Measurements from ENCODE around the gene SLC4A11. TPM values are rescaled to one million over a fixed set of nuclear protein-coding genes. Genes with fewer than 3 reads are reported as not detected.

SLC4A11 gene
- polyA plus RNA-seq, 1 experiment: 0.53 TPM

DNA sequence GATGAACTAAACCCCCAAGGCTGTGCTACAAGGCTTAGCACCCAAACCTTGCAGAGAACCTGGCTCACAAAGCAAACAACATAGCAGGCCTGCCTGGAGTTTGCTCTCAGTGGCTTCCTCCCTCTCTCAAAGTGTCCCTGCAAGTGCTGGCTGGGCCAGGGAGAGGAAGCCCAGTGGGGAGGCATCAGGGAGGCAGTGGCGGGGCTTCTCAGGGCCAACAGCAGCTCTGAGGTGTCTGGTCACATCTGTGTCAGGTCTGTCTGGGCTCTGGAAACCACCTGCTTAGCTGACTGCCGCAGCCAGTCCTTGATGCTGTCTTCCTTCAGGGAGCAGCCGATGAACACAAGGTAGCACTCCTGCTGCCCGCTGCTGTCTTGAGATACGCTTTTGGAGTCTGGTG is 16.7 kb upstream of the SLC4A11 start:
- CTCF ChIA-PET: no interaction called here

DNA sequence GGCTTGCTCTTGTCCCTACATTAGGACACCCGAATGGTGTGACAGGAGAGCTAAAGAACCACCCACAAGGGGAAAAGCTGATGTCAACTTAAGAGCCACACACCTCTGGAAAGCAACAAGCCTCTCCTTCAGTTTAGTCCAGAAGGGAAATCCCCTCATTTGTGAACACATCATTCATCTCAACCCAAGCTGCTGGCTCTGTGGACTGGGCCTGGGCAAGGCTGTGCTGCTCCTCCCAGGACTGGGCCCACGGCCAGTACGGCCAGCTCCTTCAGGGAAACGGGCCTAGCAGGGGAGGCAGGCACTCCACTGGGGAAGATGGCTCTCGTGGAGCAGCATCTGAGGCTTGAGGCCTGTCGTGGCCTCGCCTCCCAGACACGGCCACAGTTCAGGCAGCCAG is 12.8 kb upstream of the SLC4A11 start:
- TF ChIP-seq, protein P1, sequence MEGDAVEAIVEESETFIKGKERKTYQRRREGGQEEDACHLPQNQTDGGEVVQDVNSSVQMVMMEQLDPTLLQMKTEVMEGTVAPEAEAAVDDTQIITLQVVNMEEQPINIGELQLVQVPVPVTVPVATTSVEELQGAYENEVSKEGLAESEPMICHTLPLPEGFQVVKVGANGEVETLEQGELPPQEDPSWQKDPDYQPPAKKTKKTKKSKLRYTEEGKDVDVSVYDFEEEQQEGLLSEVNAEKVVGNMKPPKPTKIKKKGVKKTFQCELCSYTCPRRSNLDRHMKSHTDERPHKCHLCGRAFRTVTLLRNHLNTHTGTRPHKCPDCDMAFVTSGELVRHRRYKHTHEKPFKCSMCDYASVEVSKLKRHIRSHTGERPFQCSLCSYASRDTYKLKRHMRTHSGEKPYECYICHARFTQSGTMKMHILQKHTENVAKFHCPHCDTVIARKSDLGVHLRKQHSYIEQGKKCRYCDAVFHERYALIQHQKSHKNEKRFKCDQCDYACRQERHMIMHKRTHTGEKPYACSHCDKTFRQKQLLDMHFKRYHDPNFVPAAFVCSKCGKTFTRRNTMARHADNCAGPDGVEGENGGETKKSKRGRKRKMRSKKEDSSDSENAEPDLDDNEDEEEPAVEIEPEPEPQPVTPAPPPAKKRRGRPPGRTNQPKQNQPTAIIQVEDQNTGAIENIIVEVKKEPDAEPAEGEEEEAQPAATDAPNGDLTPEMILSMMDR (IDR thresholded peaks at IDR 0.05; ENCODE audit: low read depth, low read length): no peak
- DNase-seq (ENCODE audit: low read depth, low spot score): no peak
- Histone ChIP-seq H3K27ac (ENCODE audit: low read depth, low read length) (no peak overlapping the region), H3K9me3 (ENCODE audit: control insufficient read depth, insufficient read depth, low read length) (no peaks in the 10 kb centered on the region; the same call in 1 of the 2 replicates), H3K27me3 (ENCODE audit: control insufficient read depth, insufficient read depth, low read length) (peaks cover 22% of the 10 kb centered on the region), H3K4me3 (ENCODE audit: low read depth, low read length) (no peak overlapping the region)
- ChIA-PET CTCF (interaction anchor here (0.5 kb wide), 1 partner anchor 34 kb away, joined by 3 read pairs; no protein-coding TSS in a partner anchor), POLR2A (interaction anchor here (0.6 kb wide), 1 partner anchor 65 kb away, joined by 5 read pairs; no protein-coding TSS in a partner anchor)

More for the DNA sequence above, 16.7 kb upstream of the SLC4A11 start:
- TF ChIP-seq, protein P1 (IDR thresholded peaks at IDR 0.05; ENCODE audit: low read depth, low read length): no peak
- H3K27ac ChIP-seq (ENCODE audit: low read depth, low read length): no peak overlapping the region
- H3K9me3 ChIP-seq (ENCODE audit: control insufficient read depth, insufficient read depth, low read length): no peaks in the 10 kb centered on the region
- POLR2A ChIA-PET: no interaction called here
- H3K4me3 ChIP-seq (ENCODE audit: low read depth, low read length): no peak overlapping the region
- DNase-seq (ENCODE audit: low read depth, low spot score): no peak
- peaks cover 2% of the 10 kb centered on the region for H3K27me3 ChIP-seq (ENCODE audit: control insufficient read depth, insufficient read depth, low read length)

DNA sequence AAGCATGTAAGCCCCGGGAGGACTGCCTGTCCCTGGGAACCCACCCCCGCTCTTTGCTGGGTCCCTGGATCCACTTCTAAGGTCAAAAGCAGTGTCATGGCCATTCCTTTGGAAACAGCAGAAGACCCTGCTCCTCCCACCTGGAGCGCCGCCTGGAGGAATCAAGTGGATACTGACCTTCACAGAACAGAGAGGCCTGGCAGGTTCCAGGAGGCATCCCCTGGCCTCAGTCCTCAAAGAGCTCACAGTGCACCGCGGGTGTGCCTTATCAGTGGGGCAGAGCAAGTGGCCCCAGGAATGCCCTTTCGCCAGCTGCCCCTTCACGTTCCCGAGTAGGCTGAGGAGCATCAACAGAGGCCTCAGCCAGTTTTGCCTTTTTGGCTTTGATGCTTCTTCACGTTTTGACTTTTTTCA is 11.1 kb upstream of the SLC4A11 start:
- H3K4me3 ChIP-seq (ENCODE audit: low read depth, low read length): no peak overlapping the region
- ChIA-PET CTCF (interaction anchor here (1.1 kb wide), 1 partner anchor 196 kb away, joined by 3 read pairs; no protein-coding TSS in a partner anchor), POLR2A (no interaction called here)
- TF ChIP-seq, protein P1 (IDR thresholded peaks at IDR 0.05; ENCODE audit: low read depth, low read length): no peak
- no peak overlapping the region for H3K27ac ChIP-seq (ENCODE audit: low read depth, low read length)
- H3K27me3 ChIP-seq (ENCODE audit: control insufficient read depth, insufficient read depth, low read length): peaks cover 22% of the 10 kb centered on the region
- no peak for DNase-seq (ENCODE audit: low read depth, low spot score)
- H3K9me3 ChIP-seq (ENCODE audit: control insufficient read depth, insufficient read depth, low read length): no peaks in the 10 kb centered on the region; the same call in 1 of the 2 replicates

DNA sequence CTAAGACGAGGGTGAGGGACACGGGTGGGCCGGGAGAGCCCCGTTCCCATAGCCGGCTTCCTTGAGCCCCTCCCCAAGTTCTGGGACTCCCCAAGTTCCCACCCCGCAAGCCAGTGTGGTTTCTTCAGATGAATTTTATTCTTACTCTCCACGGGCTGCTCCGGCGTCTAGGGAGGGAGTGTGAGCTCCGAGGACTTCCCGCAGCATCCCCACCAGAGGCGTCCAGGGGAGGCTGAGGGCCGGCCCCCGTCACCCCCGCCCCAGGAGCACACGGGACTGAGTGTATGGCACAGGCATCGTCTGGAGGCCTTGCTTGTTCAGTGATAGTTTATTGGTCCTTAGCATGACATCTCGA is 10.0 kb upstream of the SLC4A11 start:
- no peak overlapping the region for H3K27ac ChIP-seq (ENCODE audit: low read depth, low read length)
- CTCF ChIA-PET: interaction anchor here (0.8 kb wide), 1 partner anchor 31 kb away, joined by 4 read pairs; no protein-coding TSS in a partner anchor
- H3K4me3 ChIP-seq (ENCODE audit: low read depth, low read length): no peak overlapping the region
- POLR2A ChIA-PET: no interaction called here
- H3K9me3 ChIP-seq (ENCODE audit: control insufficient read depth, insufficient read depth, low read length): no peaks in the 10 kb centered on the region; the same call in 1 of the 2 replicates
- DNase-seq (ENCODE audit: low read depth, low spot score): no peak
- H3K27me3 ChIP-seq (ENCODE audit: control insufficient read depth, insufficient read depth, low read length): peaks cover 27% of the 10 kb centered on the region
- TF ChIP-seq, protein P1 (IDR thresholded peaks at IDR 0.05; ENCODE audit: low read depth, low read length): no peak

DNA sequence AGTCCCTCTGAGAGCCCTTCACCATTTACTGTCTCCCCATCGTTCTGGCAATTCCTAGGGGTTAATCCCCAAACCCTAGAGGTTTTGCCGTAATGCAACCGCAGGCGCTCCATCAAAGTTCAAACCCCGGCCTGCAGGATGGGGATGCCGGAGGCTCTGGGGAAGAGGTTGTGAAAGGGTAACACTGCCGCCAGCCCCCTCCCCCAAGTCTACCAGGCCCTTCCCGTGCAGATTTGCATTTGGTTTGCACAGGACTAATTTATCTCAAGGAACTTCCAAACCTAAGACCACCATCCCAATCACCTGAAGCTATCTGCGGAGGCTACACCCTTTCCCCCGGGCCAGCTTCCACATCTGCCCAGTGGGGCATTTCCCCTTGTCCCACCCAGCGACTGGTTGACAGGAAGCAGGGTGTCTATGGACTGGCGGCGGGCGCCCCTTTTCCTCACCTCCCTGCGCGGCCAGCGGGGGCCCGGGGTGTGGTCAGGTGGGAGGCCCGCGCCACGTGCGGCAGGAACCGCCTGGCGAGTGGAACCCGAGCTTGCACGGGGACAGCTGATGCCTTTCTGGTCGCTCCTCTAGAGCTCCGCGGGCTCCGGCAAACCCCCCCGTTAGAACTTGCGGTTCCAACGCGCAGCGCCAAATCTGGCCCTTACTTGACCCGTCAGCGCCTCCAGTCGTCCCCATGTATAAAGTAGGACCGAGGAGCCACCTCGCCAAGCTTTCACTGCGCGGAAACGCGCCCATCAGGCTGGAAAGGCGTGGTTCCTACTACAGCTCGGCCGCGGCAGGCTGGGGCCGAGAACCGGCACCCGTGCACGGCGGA is 9.4 kb upstream of the SLC4A11 start:
- H3K9me3 ChIP-seq (ENCODE audit: control insufficient read depth, insufficient read depth, low read length): no peaks in the 10 kb centered on the region; the same call in 1 of the 2 replicates
- H3K27ac ChIP-seq (ENCODE audit: low read depth, low read length): no peak overlapping the region
- TF ChIP-seq, protein P1 (IDR thresholded peaks at IDR 0.05; ENCODE audit: low read depth, low read length): no peak
- H3K4me3 ChIP-seq (ENCODE audit: low read depth, low read length): peak overlapping the region; percentile 7; the same call in 1 of the 2 replicates
- CTCF ChIA-PET: interaction anchor here (1.1 kb wide), 1 partner anchor 30 kb away, joined by 5 read pairs; no protein-coding TSS in a partner anchor
- peaks cover 32% of the 10 kb centered on the region for H3K27me3 ChIP-seq (ENCODE audit: control insufficient read depth, insufficient read depth, low read length)
- POLR2A ChIA-PET: interaction anchor here (0.5 to 1.1 kb wide), 2 partner anchors 9 to 52 kb away, joined by 3 to 12 read pairs; partner anchors contain the start of gene SLC4A11
- DNase-seq (ENCODE audit: low read depth, low spot score): no peak
